Head of caudate nucleus (tissue), 42 donors: Measurements from ENCODE around the gene RAB9B.

Source experiments
- DNase-seq, 42 donors: peaks; one replicate each; pipeline versions ENCODE4 v3.0.0 to v3.0.0-alpha.2; 2020 to 2021; ENCODE audit warnings: mixed read lengths in 7 of 42
- intact Hi-C: fragments of 100-400 bp; cut with DNase I; formaldehyde crosslinking; loops from one replicate; pipeline ENCODE4 v1.15.0; 2022

RAB9B gene

DNA sequence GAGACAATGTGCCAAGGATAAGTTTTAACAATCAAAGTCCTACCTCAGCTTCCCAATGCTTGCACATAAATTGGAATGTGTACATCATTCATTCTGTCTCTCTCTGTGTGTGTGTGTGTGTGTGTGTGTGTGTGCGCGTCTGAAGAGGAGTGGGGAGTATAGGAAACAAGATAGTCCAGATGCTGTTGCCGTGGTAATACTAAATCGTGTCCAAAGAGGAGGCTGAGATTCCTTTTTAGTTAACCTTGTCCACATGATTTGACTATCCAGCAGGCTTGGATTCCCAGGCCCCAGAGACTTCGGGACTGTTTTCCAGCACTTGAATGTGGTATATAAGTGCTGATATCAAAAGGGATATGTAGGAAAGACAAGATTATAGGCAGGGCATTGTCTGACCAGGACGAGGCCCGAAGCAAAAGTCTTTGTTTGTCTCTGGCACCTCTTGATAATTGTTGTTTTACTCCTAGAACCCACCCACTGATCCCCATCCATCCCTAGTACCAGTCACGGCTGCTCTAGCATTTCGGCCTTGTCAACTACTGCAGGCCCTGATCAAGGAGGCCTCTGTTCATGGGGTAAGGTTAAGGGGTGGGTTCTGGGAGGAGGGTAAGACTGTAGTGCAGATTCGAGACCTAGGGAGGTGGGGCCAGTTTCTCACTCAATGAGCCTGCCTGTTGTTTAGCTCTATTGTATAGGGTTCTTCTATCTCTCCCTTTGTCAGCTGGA is 51.6 kb downstream of the RAB9B start:
- DNase-seq: peak; percentile 34 to 94 (median 77)
- intact Hi-C loops: loop anchor here (2.0 kb wide), 1 partner anchor 88 kb away; no protein-coding TSS in a partner anchor

DNA sequence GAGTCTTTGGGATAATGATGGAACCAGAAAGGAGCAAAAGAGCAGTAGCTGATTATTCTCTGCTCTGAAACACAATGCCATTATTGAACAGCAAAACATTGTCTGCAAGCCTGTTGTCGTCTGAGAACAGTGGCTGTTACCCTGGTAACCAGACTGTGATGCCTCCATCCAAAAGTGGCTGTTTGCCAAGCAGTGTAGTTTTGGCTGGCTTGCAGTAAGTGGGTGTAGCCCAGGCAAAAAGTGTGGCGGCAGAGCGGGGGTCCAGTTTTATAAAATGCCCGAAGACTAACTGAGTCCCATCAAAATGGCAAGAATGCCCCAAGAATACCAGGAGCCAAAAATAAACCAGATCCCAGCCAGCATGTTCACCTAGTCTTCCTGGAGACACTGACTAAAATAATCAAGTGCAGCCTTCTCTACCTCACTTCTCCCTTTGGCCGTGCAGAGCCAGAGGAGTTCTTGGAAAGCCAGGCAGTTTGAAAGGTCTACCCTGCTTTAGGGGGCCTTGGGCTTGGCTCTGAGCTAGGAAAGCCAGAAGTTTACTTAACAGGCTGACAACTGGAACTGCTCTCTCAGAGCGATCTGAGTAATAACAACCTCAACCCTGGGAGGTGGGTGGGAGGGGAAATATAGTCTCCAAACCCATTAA is 52.8 kb downstream of the RAB9B start:
- DNase-seq: peak in 39 of 42 donors; percentile 24 to 85 (median 62)
- intact Hi-C loops: no loop called here

DNA sequence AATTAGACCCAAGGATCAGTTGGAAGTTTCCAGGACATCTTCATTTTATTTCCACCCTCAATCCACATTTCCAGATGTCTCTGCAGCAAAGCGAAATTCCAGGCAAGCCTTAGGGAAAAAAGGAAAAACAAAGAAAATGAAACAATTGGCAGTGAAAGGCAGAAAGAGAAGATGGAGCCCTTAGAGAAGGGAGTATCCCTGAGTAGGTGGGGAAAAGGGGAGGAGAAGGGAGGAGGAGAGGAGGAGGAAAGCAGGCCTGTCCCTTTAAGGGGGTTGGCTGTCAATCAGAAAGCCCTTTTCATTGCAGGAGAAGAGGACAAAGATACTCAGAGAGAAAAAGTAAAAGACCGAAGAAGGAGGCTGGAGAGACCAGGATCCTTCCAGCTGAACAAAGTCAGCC is 55.5 kb downstream of the RAB9B start, which contains the start of gene PLP1:
Gene PLP1 (plus strand): TSS at position 295 of the 400 bp plus-strand sequence. CDS start 156 bp downstream, outside the sequence.
- intact Hi-C loops: no loop called here
- DNase-seq: peak in 25 of 42 donors; percentile 27 to 81 (median 57)

DNA sequence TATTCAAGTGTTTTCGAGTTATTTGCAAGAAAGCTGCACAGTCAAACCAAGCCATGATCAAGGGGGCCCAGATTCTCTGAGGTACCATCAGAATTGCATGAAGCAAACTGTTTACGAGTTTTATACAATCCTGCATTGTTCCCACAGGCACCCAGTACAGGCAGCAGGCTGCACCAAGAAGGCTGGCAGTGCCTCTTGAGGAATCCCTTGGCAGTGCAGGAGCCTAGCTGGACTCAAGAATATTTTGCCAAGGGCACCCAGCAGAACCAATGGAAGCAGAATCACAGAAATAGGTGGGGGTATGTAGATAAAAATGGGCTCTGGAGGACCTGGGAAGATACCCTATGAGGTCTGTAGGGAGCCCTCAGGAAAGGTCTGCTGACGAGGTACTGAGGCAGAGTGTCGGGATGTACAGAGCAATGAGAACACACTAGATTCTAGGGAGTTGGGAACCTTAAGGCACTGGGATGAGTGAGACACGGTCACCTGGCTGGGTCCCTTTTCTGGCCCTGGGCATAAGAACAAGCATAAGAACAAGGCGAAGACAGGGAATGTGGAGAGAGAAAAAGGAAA is 57.9 kb downstream of the RAB9B start:
- intact Hi-C loops: loop anchor here (2.0 kb wide), 1 partner anchor 85 kb away; no protein-coding TSS in a partner anchor
- peak in 33 of 42 donors; percentile 2 to 75 (median 52) for DNase-seq

DNA sequence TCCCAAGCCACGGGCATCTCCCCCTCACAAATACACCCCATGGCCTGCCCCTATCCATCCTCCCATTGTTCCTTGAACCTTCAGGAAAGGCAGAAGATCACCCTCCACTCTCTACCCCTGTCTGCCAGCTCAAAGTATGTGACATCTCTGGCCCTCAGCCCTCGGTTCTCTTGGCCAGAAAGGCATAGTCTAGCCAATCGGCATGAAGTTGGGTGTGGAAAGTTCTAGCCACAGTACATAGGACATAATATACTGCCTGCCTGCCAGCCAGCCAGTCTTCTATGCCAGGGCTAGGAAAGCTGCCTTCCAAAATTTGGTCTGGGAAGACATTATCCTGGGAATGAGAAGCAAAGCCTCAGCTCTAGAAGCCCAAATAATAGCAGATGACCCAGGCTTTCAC is 58.6 kb downstream of the RAB9B start:
- peak in 33 of 42 donors; percentile 21 to 83 (median 55) for DNase-seq
- intact Hi-C loops: no loop called here
